ENCODE results near the gene KCNQ1.

KCNQ1 gene

GRCh38 chr11:2559527-2560311 is 114.9 kb downstream of the KCNQ1 start:
- no peak for DNase-seq

- DNase-seq, result no peak
Measured at GRCh38 chr11:2561696-2562581, 117.1 kb downstream of the KCNQ1 start.

- no peak for DNase-seq
Measured at GRCh38 chr11:2562890-2563212, 118.0 kb downstream of the KCNQ1 start.

- no peak for DNase-seq
Measured at GRCh38 chr11:2563213-2564007, 118.6 kb downstream of the KCNQ1 start.

- no peak for DNase-seq
Measured at GRCh38 chr11:2564008-2564530, 119.3 kb downstream of the KCNQ1 start.

- no peak for DNase-seq
Measured at GRCh38 chr11:2564588-2565425, 120.0 kb downstream of the KCNQ1 start.

- no peak for DNase-seq
Measured at GRCh38 chr11:2565447-2566222, 120.8 kb downstream of the KCNQ1 start.

GRCh38 chr11:2566223-2567025 is 121.6 kb downstream of the KCNQ1 start:
- DNase-seq, result no peak

GRCh38 chr11:2567026-2567671 is 122.3 kb downstream of the KCNQ1 start:
- DNase-seq, result no peak

- DNase-seq, result no peak
Measured at GRCh38 chr11:2569321-2569721, 124.5 kb downstream of the KCNQ1 start.

- no peak for DNase-seq
Measured at GRCh38 chr11:2569731-2570210, 125.0 kb downstream of the KCNQ1 start.

GRCh38 chr11:2570211-2570811 is 125.5 kb downstream of the KCNQ1 start:
- no peak for DNase-seq

GRCh38 chr11:2570841-2571597 is 126.2 kb downstream of the KCNQ1 start:
- DNase-seq, result no peak

- no peak for DNase-seq
Measured at GRCh38 chr11:2571598-2572281, 126.9 kb downstream of the KCNQ1 start.

- DNase-seq, result no peak
Measured at GRCh38 chr11:2572491-2573239, 127.9 kb downstream of the KCNQ1 start.

GRCh38 chr11:2573240-2574042 is 128.6 kb downstream of the KCNQ1 start:
- no peak for DNase-seq

Measured in NCI-H1092 treated with DMSO at 0.1 percent for 48 hours (cell line).